A549 (cell line): ENCODE data around the gene CD36. TPM values are rescaled to one million over a fixed set of nuclear protein-coding genes. Genes with fewer than 3 reads are reported as not detected.

ENCODE experiments used
- ATAC-seq, 2 experiments: fragments of 200-7000 bp in 1 of 2; fragments of >200 bp in 1 of 2; cut with Nextera tagmentation in 1 of 2; cut with Tn5 transposase in 1 of 2; 3 replicates each; pipeline versions ENCODE4 v1.8.0 to v1.9.1; 2018 to 2020; ENCODE audit warnings: mild to moderate bottlenecking in 1 of 2, moderate library complexity in 1 of 2
- CTCF ChIA-PET: fragments of 300-600 bp; sonication (Branson Sonifier 250); formaldehyde crosslinking; extraction: SDS; loops from one replicate; lab custom pipeline; 2021; ENCODE audit warnings: antibody characterized with exemption, inconsistent platforms; lab: Yijun Ruan, JAX
- POLR2A ChIA-PET: fragments of 350-600 bp; formaldehyde crosslinking; extraction: SDS; loops from one replicate; lab custom pipeline; 2021; ENCODE audit warnings: antibody characterized with exemption, inconsistent platforms; lab: Yijun Ruan, JAX
- DNase-seq, 2 experiments: peaks; one replicate each; pipeline versions ENCODE4 v3.0.0 to v3.0.0-alpha.2; 2011 to 2016; ENCODE audit warnings: low read depth in 1 of 2, low spot score in 1 of 2
- FAIRE-seq: peaks from 2 replicates; lab custom pipeline; 2011; peaks lifted over from hg19 to GRCh38; lab: Jason Lieb, UNC
- H3K27ac ChIP-seq, 2 experiments: fragments of >200 bp; sonication (Bioruptor Twin); formaldehyde crosslinking; 3 replicates each; pipeline ENCODE4 v1.5.1; 2016 to 2017
- H3K4me1 ChIP-seq: fragments of >200 bp; sonication (Bioruptor Twin); formaldehyde crosslinking; 3 replicates; pipeline ENCODE4 v1.6.1; 2016
- H3K4me2 ChIP-seq: fragments of >200 bp; sonication (Bioruptor Twin); formaldehyde crosslinking; 3 replicates; pipeline ENCODE4 v1.6.1; 2016
- H3K4me3 ChIP-seq: fragments of >200 bp; sonication (Bioruptor Twin); formaldehyde crosslinking; 3 replicates; pipeline ENCODE4 v1.5.1; 2016
- H3K9me3 ChIP-seq: fragments of >200 bp; sonication (Bioruptor Twin); formaldehyde crosslinking; 3 replicates; pipeline ENCODE4 v1.6.1; 2016
- ATOH8 ChIP-seq: fragments of 250-450 bp; sonication (Bioruptor Pico); IDR thresholded peaks from 2 replicates; pipeline ENCODE4 v1.5.0; 2020; ENCODE audit warnings: low read depth, mild to moderate bottlenecking, moderate library complexity
- BHLHE40 ChIP-seq: IDR thresholded peaks from 2 replicates; pipeline ENCODE4 v1.6.1; 2012; ENCODE audit warnings: low read depth, low read length, inconsistent platforms
- CBX8 ChIP-seq: fragments of 200-600 bp; sonication (generic); IDR thresholded peaks from 2 replicates; pipeline ENCODE4 v1.6.1; 2016
- CEBPB ChIP-seq, 2 experiments: fragments of >200 bp in 1 of 2; sonication (Bioruptor Twin) in 1 of 2; formaldehyde crosslinking in 1 of 2; IDR thresholded peaks; 2 replicates each; pipeline ENCODE4 v1.6.1; 2012 to 2016
- CTCF ChIP-seq: fragments of >200 bp; sonication (Bioruptor Twin); formaldehyde crosslinking; IDR thresholded peaks from 3 replicates; pipeline ENCODE4 v1.5.1; 2016
- E2F6 ChIP-seq: IDR thresholded peaks from 2 replicates; pipeline ENCODE4 v1.6.1; 2012; ENCODE audit warnings: low read depth, borderline replicate concordance
- EHF ChIP-seq: fragments of 250-450 bp; sonication (Bioruptor Pico); IDR thresholded peaks from 2 replicates; pipeline ENCODE4 v1.5.0; 2020; ENCODE audit warnings: mild to moderate bottlenecking
- EP300 ChIP-seq, 2 experiments: fragments of >200 bp; sonication (Bioruptor Twin); formaldehyde crosslinking; IDR thresholded peaks; 2 replicates in 1 of 2; 3 replicates in 1 of 2; pipeline ENCODE4 v1.6.1; 2016 to 2017
- FOSL2 ChIP-seq, 2 experiments: fragments of 450-650 bp in 1 of 2; fragments of >200 bp in 1 of 2; sonication (Bioruptor Twin) in 1 of 2; formaldehyde crosslinking; IDR thresholded peaks; 2 replicates each; pipeline versions ENCODE4 v1.5.0 to v1.6.1; 2016 to 2020; ENCODE audit warnings: mild to moderate bottlenecking in 1 of 2, moderate library complexity in 1 of 2
- HES2 ChIP-seq: fragments of >200 bp; sonication (Bioruptor Twin); formaldehyde crosslinking; IDR thresholded peaks from 2 replicates; pipeline ENCODE4 v1.6.1; 2016
- HEYL ChIP-seq: fragments of 250-450 bp; sonication (Bioruptor Pico); IDR thresholded peaks from 2 replicates; pipeline ENCODE4 v1.8.0; 2021; ENCODE audit warnings: mild to moderate bottlenecking, moderate library complexity
- HOXA7 ChIP-seq: fragments of 250-450 bp; sonication (Bioruptor Pico); IDR thresholded peaks from 2 replicates; pipeline ENCODE4 v1.5.0; 2020; ENCODE audit warnings: mild to moderate bottlenecking, moderate library complexity
- HOXB13 ChIP-seq: fragments of 250-450 bp; sonication (Bioruptor Pico); IDR thresholded peaks from 2 replicates; pipeline ENCODE4 v1.5.0; 2020; ENCODE audit warnings: low read depth, mild to moderate bottlenecking, moderate library complexity
- JUN ChIP-seq, 2 experiments: fragments of >200 bp; sonication (Bioruptor Twin); formaldehyde crosslinking; IDR thresholded peaks; 2 replicates in 1 of 2; 3 replicates in 1 of 2; pipeline ENCODE4 v1.6.1; 2016 to 2017
- KDM5A ChIP-seq: fragments of 200-600 bp; sonication (generic); IDR thresholded peaks from 2 replicates; pipeline ENCODE4 v1.6.1; 2016; ENCODE audit warnings: antibody characterized with exemption, mild to moderate bottlenecking
- MAFK ChIP-seq: fragments of 450-650 bp; IDR thresholded peaks from 2 replicates; pipeline ENCODE4 v1.6.1; 2014; ENCODE audit not compliant: partially characterized antibody
- MAX ChIP-seq: IDR thresholded peaks from 2 replicates; pipeline ENCODE4 v1.6.1; 2012
- MYC ChIP-seq: IDR thresholded peaks from 2 replicates; pipeline ENCODE4 v1.6.1; 2012; ENCODE audit warnings: mild to moderate bottlenecking, inconsistent platforms, low read length, improper control_type of control experiment, borderline replicate concordance
- POLR2AphosphoS2 ChIP-seq: conservative IDR thresholded peaks from 2 replicates; pipeline ENCODE4 v1.6.1; 2012; ENCODE audit warnings: low read length, improper control_type of control experiment, inconsistent platforms
- RAD21 ChIP-seq, 2 experiments: fragments of >200 bp in 1 of 2; sonication (Bioruptor Twin) in 1 of 2; formaldehyde crosslinking in 1 of 2; IDR thresholded peaks in 1 of 2; conservative IDR thresholded peaks in 1 of 2; 2 replicates in 1 of 2; 3 replicates in 1 of 2; pipeline ENCODE4 v1.6.1; 2012 to 2018; ENCODE audit warnings: inconsistent platforms in 1 of 2
- RARB ChIP-seq: fragments of 250-450 bp; sonication (Bioruptor Pico); IDR thresholded peaks from 2 replicates; pipeline ENCODE4 v1.8.0; 2021; ENCODE audit warnings: mild to moderate bottlenecking, moderate library complexity
- RCOR1 ChIP-seq: fragments of 150-350 bp; IDR thresholded peaks from 2 replicates; pipeline ENCODE4 v1.6.1; 2014; ENCODE audit warnings: antibody characterized with exemption, low read length, low read depth
- REST ChIP-seq: fragments of 200-600 bp; sonication (generic); IDR thresholded peaks from 2 replicates; pipeline ENCODE4 v1.6.1; 2016; ENCODE audit warnings: antibody characterized with exemption, mild to moderate bottlenecking, moderate library complexity
- RFX5 ChIP-seq: fragments of 450-650 bp; IDR thresholded peaks from 2 replicates; pipeline ENCODE4 v1.7.1; 2014; ENCODE audit warnings: antibody characterized with exemption, mild to moderate bottlenecking, moderate library complexity
- SMC3 ChIP-seq: fragments of >200 bp; sonication (Bioruptor Twin); formaldehyde crosslinking; IDR thresholded peaks from 3 replicates; pipeline ENCODE4 v1.6.1; 2018; ENCODE audit warnings: inconsistent platforms
- TFCP2L1 ChIP-seq: fragments of 250-450 bp; sonication (Bioruptor Pico); IDR thresholded peaks from 2 replicates; pipeline ENCODE4 v1.5.0; 2021; ENCODE audit warnings: mild to moderate bottlenecking
- TP53 ChIP-seq: fragments of 250-450 bp; sonication (Bioruptor Pico); IDR thresholded peaks from 2 replicates; pipeline ENCODE4 v1.5.0; 2021; ENCODE audit warnings: mild to moderate bottlenecking, moderate library complexity
- ZC3H11A ChIP-seq: fragments of 450-650 bp; IDR thresholded peaks from 2 replicates; pipeline ENCODE4 v1.6.1; 2014; ENCODE audit warnings: antibody characterized with exemption, mild to moderate bottlenecking
- ZNF302 ChIP-seq: fragments of 250-450 bp; sonication (Bioruptor Pico); IDR thresholded peaks from 2 replicates; pipeline ENCODE4 v1.9.0; 2021; ENCODE audit warnings: inconsistent platforms, mild to moderate bottlenecking, moderate library complexity
- WGBS: methylation state at CpG from one replicate; pipeline ENCODE4 v1.1.6; 2017; ENCODE audit errors: missing lambda C conversion rate; 5-methylcytosine and 5-hydroxymethylcytosine counted together
- polyA plus RNA-seq, 4 experiments: library from polyadenylated mRNA; depleted of rRNA in 3 of 4; stranded (reverse); fragments of >200 nt; fragmentation: RNase III in 1 of 4; extraction: RNeasy Plus Mini Kit Qiagen cat#74134 plus additional on column Dnase treatment in 1 of 4; gene quantifications; 2 replicates in 3 of 4; 3 replicates in 1 of 4; pipeline ENCODE4 v1.2.3, GENCODE V29; 2011 to 2017

CD36 gene
- polyA plus RNA-seq, 2 of the 4 experiments (the other 2 are of a cell fraction) = 0.12 to 0.37 TPM

GRCh38 chr7:80609751-80610150, 28.7 kb upstream of the CD36 start (continued):
- TF ChIP-seq ATOH8 (no peak), CBX8 (no peak), EHF (CRISPR knock-in tag) (no peak)

- peak in 1 of 2 experiments; percentile 2 for DNase-seq
- Histone ChIP-seq H3K4me1 (peaks cover 34% of the 10 kb centered on the region), H3K27ac (peak overlapping the region; percentile 56 to 72), H3K4me2 (peak overlapping the region; percentile 51), H3K4me3 (no peak overlapping the region), H3K9me3 (no peaks in the 10 kb centered on the region)
- peak; percentile 59 to 67; a peak in 4 of 6 replicates for ATAC-seq
- 31% methylated on average over 3 of the region's 3 CpGs for WGBS
- TF ChIP-seq RCOR1 (no peak), REST (no peak), HES2 (no peak), ZC3H11A (no peak), BHLHE40 (no peak), MYC (no peak), TFCP2L1 (no peak), E2F6 (no peak), POLR2AphosphoS2 (no peak), HOXA7 (no peak)
- no peak for FAIRE-seq
- ChIA-PET CTCF (interaction anchor here (1.0 to 2.2 kb wide), 3 partner anchors 12 to 183 kb away, joined by 4 to 7 read pairs (median 4); no protein-coding TSS in a partner anchor), POLR2A (no interaction called here)
These were observed 27.1 kb upstream of the CD36 start for GRCh38 chr7:80611353-80611752.

- ChIA-PET CTCF (interaction anchor here (2.2 kb wide), 1 partner anchor 183 kb away, joined by 7 read pairs; no protein-coding TSS in a partner anchor), POLR2A (no interaction called here)
- Histone ChIP-seq H3K4me3 (no peak overlapping the region), H3K27ac (peak overlapping the region; percentile 56 to 72), H3K9me3 (no peaks in the 10 kb centered on the region), H3K4me1 (peaks cover 34% of the 10 kb centered on the region), H3K4me2 (peak overlapping the region; percentile 51)
- peak; percentile 92 for FAIRE-seq
- peak in 1 of 2 experiments; percentile 79 for DNase-seq
- WGBS = 0% methylated on average over 2 of the region's 2 CpGs
- ATAC-seq = peak; percentile 85 to 97
- no peak for TF ChIP-seq RCOR1
- no peak for TF ChIP-seq EHF (CRISPR knock-in tag)
- peak in 1 of 2 experiments; percentile 32; a peak in 1 of 4 replicates for TF ChIP-seq CEBPB (IDR thresholded peaks at IDR 0.05)
- peak; percentile 41; the same call in 2 of the 3 replicates for TF ChIP-seq SMC3
- no peak for TF ChIP-seq HEYL
- TF ChIP-seq TP53 = no peak
- peak; percentile 47 to 58; a peak in 2 of 5 replicates for TF ChIP-seq EP300 (IDR thresholded peaks at IDR 0.05)
- TF ChIP-seq CTCF = no peak
- no peak for TF ChIP-seq RFX5
- peak; percentile 25 for TF ChIP-seq MAFK
- no peak for TF ChIP-seq RARB (CRISPR knock-in tag)
- no peak for TF ChIP-seq KDM5A
- TF ChIP-seq ZNF302 (CRISPR knock-in tag) = no peak
- TF ChIP-seq RAD21 (conservative IDR thresholded peaks at IDR 0.05 in 1 of 2, IDR thresholded peaks at IDR 0.05 in 1 of 2) = peak in 1 of 2 experiments; percentile 37; a peak in 3 of 5 replicates
- TF ChIP-seq HOXB13 (CRISPR knock-in tag) = no peak
- TF ChIP-seq JUN (IDR thresholded peaks at IDR 0.05) = peak; percentile 59 to 67; a peak in 2 of 5 replicates
- peak; percentile 55 for TF ChIP-seq FOSL2 (IDR thresholded peaks at IDR 0.05)
- TF ChIP-seq FOSL2 (CRISPR knock-in tag; IDR thresholded peaks at IDR 0.05) = peak; percentile 64; the same call in 1 of the 2 replicates
- TF ChIP-seq MAX = peak; percentile 57
These were observed 26.7 kb upstream of the CD36 start for GRCh38 chr7:80611779-80612178.
